Transverse colon (tissue), 4 donors: ENCODE measurements around the gene UBE2O. TPM values are rescaled to one million over a fixed set of nuclear protein-coding genes. Genes with fewer than 3 reads are reported as not detected.

Experiments used
- DNase-seq: peaks from one replicate; pipeline ENCODE4 v3.0.0-alpha.2; 2019
- H3K27ac ChIP-seq, 4 donors: fragments of 200-600 bp; sonication (generic); 2 replicates each; pipeline ENCODE4 v1.5.1; 2016 to 2018; ENCODE audit warnings: inconsistent platforms in 4 of 4
- H3K27me3 ChIP-seq: fragments of 200-600 bp; sonication (generic); 2 replicates; pipeline ENCODE4 v1.5.1; 2017; ENCODE audit warnings: inconsistent platforms
- H3K36me3 ChIP-seq, 4 donors: fragments of 200-600 bp; sonication (generic); 2 replicates each; pipeline ENCODE4 v1.5.1; 2017 to 2019; ENCODE audit warnings: inconsistent platforms in 4 of 4
- H3K4me1 ChIP-seq, 4 donors: fragments of 200-600 bp; sonication (generic); 2 replicates each; pipeline ENCODE4 v1.5.1; 2017 to 2020; ENCODE audit warnings: inconsistent platforms in 4 of 4
- H3K4me3 ChIP-seq, 4 donors: fragments of 200-600 bp; sonication (generic); 1 replicate in 1 of 4; 2 replicates in 3 of 4; pipeline versions ENCODE4 v1.5.1 to v1.6.1; 2017 to 2019; ENCODE audit warnings: inconsistent platforms in 4 of 4
- H3K9me3 ChIP-seq, 2 donors: fragments of 200-600 bp; sonication (generic); 2 replicates each; pipeline ENCODE4 v1.5.1; 2017 to 2019; ENCODE audit warnings: inconsistent platforms in 2 of 2
- CTCF ChIP-seq, 5 experiments: fragments of 200-600 bp in 3 of 5; fragments of 450-650 bp in 2 of 5; sonication (generic) in 3 of 5; IDR thresholded peaks; 1 replicate in 2 of 5; 2 replicates in 3 of 5; pipeline ENCODE4 v1.5.1; 2016 to 2017; ENCODE audit warnings: antibody characterized with exemption in 5 of 5, inconsistent platforms in 3 of 5, mild to moderate bottlenecking in 2 of 5, moderate library complexity in 1 of 5
- EP300 ChIP-seq: sonication (generic); formaldehyde crosslinking; IDR thresholded peaks from one replicate; pipeline ENCODE4 v1.6.1; 2017; ENCODE audit warnings: antibody characterized with exemption, low read depth
- POLR2A ChIP-seq: fragments of 450-650 bp; IDR thresholded peaks from one replicate; pipeline ENCODE4 v1.6.1; 2016; ENCODE audit warnings: antibody characterized with exemption, mild to moderate bottlenecking, moderate library complexity
- POLR2AphosphoS5 ChIP-seq, 3 donors: sonication (generic); formaldehyde crosslinking; IDR thresholded peaks; one replicate each; pipeline ENCODE4 v1.6.1; 2016; ENCODE audit warnings: antibody characterized with exemption in 3 of 3
- WGBS, 2 donors: methylation state at CpG; one replicate each; pipeline ENCODE4 v1.1.5; 2018; ENCODE audit warnings: low coverage in 1 of 2; 5-methylcytosine and 5-hydroxymethylcytosine counted together
- in situ Hi-C, 4 donors: fragments of 200-750 bp; cut with MboI; loops; one replicate each; pipeline versions ENCODE4 v1.15.0 to v1.15.1; 2017; ENCODE audit warnings: low sequenced_read_pairs in 3 of 4, low pct_ligation_motif_present in 1 of 4, low pct_unique_long_range_greater_than_20kb in 1 of 4
- intact Hi-C: fragments of 100-400 bp; cut with DNase I; formaldehyde crosslinking; loops from one replicate; pipeline ENCODE4 v1.15.1; 2023; ENCODE audit warnings: low total_unique reads
- total RNA-seq, 4 donors: library from RNA; depleted of rRNA; stranded (reverse); fragments of >200 nt; gene quantifications; one replicate each; pipeline ENCODE4 v1.1.0, GENCODE V29; 2016

The UBE2O gene
- total RNA-seq, 4 donors from 2014 or later = 9.8 to 28.8 (median 15.9) TPM

- Histone ChIP-seq H3K9me3 (no peaks in the 10 kb centered on the region), H3K4me3 (peak overlapping the region in 1 of 4 donors; percentile 6), H3K27ac (peak overlapping the region; percentile 80 to 87 (median 85)), H3K36me3 (no peaks in the 10 kb centered on the region), H3K27me3 (no peaks in the 10 kb centered on the region), H3K4me1 (peaks cover 24 to 61% (median 41%) of the 10 kb centered on the region in 4 donors)
- 58% methylated on average over 2 of the region's 2 CpGs; no CpG with 5 or more reads in 1 of the 2 donors for WGBS, 2 donors
- intact Hi-C loops = no loop called here
- DNase-seq = no peak
- TF ChIP-seq POLR2A (no peak), EP300 (no peak), POLR2AphosphoS5 (IDR thresholded peaks at IDR 0.05) (no peak), CTCF (IDR thresholded peaks at IDR 0.05) (no peak)
- in situ Hi-C loops = no loop called here
These were observed 44.7 kb upstream of the UBE2O start for GRCh38 chr17:76497699-76497978.

- peaks cover 19 to 65% (median 47%) of the 10 kb centered on the region in 4 donors for H3K4me1 ChIP-seq
These were observed 43.5 kb upstream of the UBE2O start for GRCh38 chr17:76496464-76496863.

GRCh38 chr17:76495663-76496400 lies 42.9 kb upstream of the UBE2O start:
- intact Hi-C loops = no loop called here
- Histone ChIP-seq H3K36me3 (no peaks in the 10 kb centered on the region), H3K4me3 (no peak overlapping the region), H3K4me1 (peaks cover 24 to 70% (median 49%) of the 10 kb centered on the region in 4 donors), H3K9me3 (no peaks in the 10 kb centered on the region), H3K27ac (peak overlapping the region in 2 of 4 donors; percentile 84 to 87), H3K27me3 (no peaks in the 10 kb centered on the region)
- in situ Hi-C loops = no loop called here
- TF ChIP-seq POLR2A = no peak
- no peak for TF ChIP-seq CTCF (IDR thresholded peaks at IDR 0.05)
- TF ChIP-seq EP300 = no peak
- no peak for TF ChIP-seq POLR2AphosphoS5 (IDR thresholded peaks at IDR 0.05)
- 79% methylated on average over 16 of the region's 16 CpGs; no CpG with 5 or more reads in 1 of the 2 donors for WGBS, 2 donors
- no peak for DNase-seq

More at GRCh38 chr17:76496464-76496863, 43.5 kb upstream of the UBE2O start:
- no peak for DNase-seq
- H3K9me3 ChIP-seq = no peaks in the 10 kb centered on the region
- H3K4me3 ChIP-seq = no peak overlapping the region
- 60 to 90% methylated on average over 2 to 6 of the region's 6 CpGs for WGBS, 2 donors
- intact Hi-C loops = no loop called here
- in situ Hi-C loops = no loop called here
- peak overlapping the region in 1 of 4 donors; percentile 87 for H3K27ac ChIP-seq
- no peaks in the 10 kb centered on the region for H3K27me3 ChIP-seq
- TF ChIP-seq POLR2A = no peak
- no peak for TF ChIP-seq EP300
- TF ChIP-seq POLR2AphosphoS5 (IDR thresholded peaks at IDR 0.05) = no peak
- TF ChIP-seq CTCF (IDR thresholded peaks at IDR 0.05) = no peak
- H3K36me3 ChIP-seq = no peaks in the 10 kb centered on the region

GRCh38 chr17:76493505-76494167 lies 40.7 kb upstream of the UBE2O start:
- peak overlapping the region in 1 of 4 donors; percentile 23 for H3K4me3 ChIP-seq
- 56% methylated on average over 21 of the region's 21 CpGs; no CpG with 5 or more reads in 1 of the 2 donors for WGBS, 2 donors
- peaks cover 23 to 61% (median 53%) of the 10 kb centered on the region in 4 donors for H3K4me1 ChIP-seq

More at GRCh38 chr17:76493505-76494167, 40.7 kb upstream of the UBE2O start:
- intact Hi-C loops = no loop called here
- TF ChIP-seq POLR2AphosphoS5 (IDR thresholded peaks at IDR 0.05) = no peak
- no peak for TF ChIP-seq CTCF (IDR thresholded peaks at IDR 0.05)
- no peak for TF ChIP-seq EP300
- TF ChIP-seq POLR2A = no peak
- Histone ChIP-seq H3K27me3 (no peaks in the 10 kb centered on the region), H3K27ac (peak overlapping the region; percentile 77 to 86 (median 84)), H3K9me3 (no peaks in the 10 kb centered on the region), H3K36me3 (no peaks in the 10 kb centered on the region)
- DNase-seq = peak; percentile 52
- in situ Hi-C loops = no loop called here
